ENCODE data around the gene ZRANB1. TPM values are rescaled to one million over a fixed set of nuclear protein-coding genes. Genes with fewer than 3 reads are reported as not detected.

Gene ZRANB1
- total and polyA plus RNA-seq, 2 experiments from 2014 or later = 4.2 to 26.7 TPM

GRCh38 chr10:125014836-125015355 is 73.0 kb downstream of the ZRANB1 start:
- peaks cover 37% of the 10 kb centered on the region for H3K27me3 Mint-ChIP-seq (ENCODE audit: insufficient read depth, low read depth, poor library complexity)
- Histone ChIP-seq H3K4me2 (no peak overlapping the region), H2AFZ (no peak overlapping the region), H3K9me2 (ENCODE audit: insufficient read depth) (no peaks in the 10 kb centered on the region), H4K20me1 (replicated peaks; ENCODE audit: insufficient read depth) (peaks cover 84% of the 10 kb centered on the region), H3K79me2 (replicated peaks; ENCODE audit: insufficient read depth) (peaks cover 100% of the 10 kb centered on the region), H3K36me3 (ENCODE audit: insufficient read depth) (no peaks in the 10 kb centered on the region; the same call in 1 of the 2 replicates), H3K4me1 (ENCODE audit: insufficient read depth) (peaks cover 31% of the 10 kb centered on the region), H3K4me3 (no peak overlapping the region), H3K27me3 (ENCODE audit: insufficient read depth) (no peaks in the 10 kb centered on the region), H3F3A (replicated peaks; ENCODE audit: low read depth) (peaks cover under 1% of the 10 kb centered on the region), H3K27ac (ENCODE audit: low read depth) (no peak overlapping the region)
- peaks cover 7% of the 10 kb centered on the region; the same call in 2 of the 3 replicates for H3K9me3 Mint-ChIP-seq
- peaks cover 65% of the 10 kb centered on the region for H3K4me1 Mint-ChIP-seq
- no peak overlapping the region; the same call in 1 of the 2 replicates for H3K27ac Mint-ChIP-seq
- ATAC-seq (no peak), DNase-seq (ENCODE audit: low spot score) (no peak)
- no peak for TF ChIP-seq JUNB (IDR thresholded peaks at IDR 0.05; ENCODE audit: unreplicated experiment)
- no peak for TF ChIP-seq REST (IDR thresholded peaks at IDR 0.05; ENCODE audit: unreplicated experiment)
- no peak for TF ChIP-seq POLR2AphosphoS5 (IDR thresholded peaks at IDR 0.05; ENCODE audit: low read depth)
- no peak for TF ChIP-seq CREB1 (CRISPR knock-in tag; IDR thresholded peaks at IDR 0.05; ENCODE audit: low read depth)
- TF ChIP-seq EZH2phosphoT487 (IDR thresholded peaks at IDR 0.05; ENCODE audit: unreplicated experiment) = no peak
- no peak for TF ChIP-seq ZNF114 (CRISPR knock-in tag; IDR thresholded peaks at IDR 0.05)
- no peak for TF ChIP-seq ZNF462 (CRISPR knock-in tag; IDR thresholded peaks at IDR 0.05)
- TF ChIP-seq ETS1 (IDR thresholded peaks at IDR 0.05) = no peak
- TF ChIP-seq STAT1 (IDR thresholded peaks at IDR 0.05; ENCODE audit: unreplicated experiment) = no peak
- no peak for TF ChIP-seq EZH2 (IDR thresholded peaks at IDR 0.05; ENCODE audit: low read depth, unreplicated experiment)
- TF ChIP-seq ZNF331 (CRISPR knock-in tag; IDR thresholded peaks at IDR 0.05; ENCODE audit: low read depth) = no peak
- TF ChIP-seq CTCF (conservative IDR thresholded peaks at IDR 0.05; ENCODE audit: low read depth in 2 of 2) = no peak
- no peak for TF ChIP-seq NANOG (IDR thresholded peaks at IDR 0.05; ENCODE audit: borderline replicate concordance)
- peaks cover 69% of the 10 kb centered on the region for H3K36me3 Mint-ChIP-seq (ENCODE audit: low read depth)
- no peak overlapping the region for H3K4me3 Mint-ChIP-seq
